NOMO-1 treated with dmso at 0.1 percent for 144 hours (cell line): ENCODE data around the gene ADCY4.
"Not testable (repeated sequence)": the region's sequence is repeated elsewhere in the genome, so short reads cannot be mapped to it uniquely, and the experiment has no call there.

Experiments
- DNase-seq: peaks from one replicate; lab custom pipeline; 2025; ENCODE audit not compliant: unreplicated experiment; lab: John Stamatoyannopoulos, UW

The ADCY4 gene

DNA sequence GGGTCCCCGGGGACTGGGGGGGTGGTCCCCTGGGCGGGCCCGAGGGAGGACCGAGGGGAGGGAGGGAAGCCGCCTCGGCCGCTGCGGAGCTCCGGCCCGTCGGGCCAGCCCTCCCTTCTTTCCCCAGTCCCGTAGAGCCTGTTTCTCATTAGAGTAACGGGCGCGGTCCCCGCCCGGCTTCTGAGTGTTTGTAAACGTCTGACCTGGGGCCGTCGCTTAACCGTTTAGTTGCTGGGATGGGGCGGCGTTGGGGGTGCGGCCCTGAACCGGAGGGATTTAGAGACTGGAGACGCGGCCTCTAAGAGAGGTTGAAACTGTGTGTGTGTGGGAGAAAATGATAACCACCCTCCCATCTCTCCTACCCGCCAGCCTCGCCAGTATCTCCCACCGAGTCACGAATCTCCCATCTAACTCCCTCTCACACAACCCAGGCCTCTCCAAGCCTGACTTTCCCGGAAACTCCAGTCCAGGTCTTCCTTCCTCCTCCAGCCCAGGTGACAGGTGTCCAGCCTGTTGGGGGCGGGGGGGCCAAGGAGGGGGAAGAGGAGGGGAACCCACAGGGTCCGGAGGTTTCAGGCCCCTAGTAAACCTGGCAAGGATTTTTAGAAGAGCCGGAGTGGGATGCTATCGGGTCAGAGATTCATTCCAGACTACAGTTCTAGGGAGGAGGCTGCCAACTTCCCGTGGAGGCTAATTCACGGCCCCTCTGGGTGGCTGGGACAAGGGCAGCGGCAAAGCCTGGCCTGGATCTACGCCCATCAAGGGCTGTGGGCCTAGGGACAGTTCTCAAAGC lies 32.0 kb upstream of the ADCY4 start:
- no peak for DNase-seq

DNA sequence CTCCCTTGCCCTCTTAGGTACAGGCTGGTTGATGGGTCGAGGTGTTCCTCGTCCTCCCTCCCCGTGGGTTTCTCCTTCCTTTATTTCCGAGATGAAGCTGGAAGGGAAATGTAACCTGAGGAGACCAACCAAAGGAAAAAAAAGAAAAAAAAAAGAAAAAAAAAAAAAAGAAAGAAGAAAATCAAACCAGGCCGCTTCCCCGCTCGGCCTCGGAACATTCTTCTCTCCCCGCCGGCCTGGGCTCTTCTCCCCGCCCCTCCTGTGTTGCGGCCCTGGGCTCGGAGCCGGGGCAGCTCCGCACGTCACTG lies 31.5 kb upstream of the ADCY4 start:
- no peak for DNase-seq

DNA sequence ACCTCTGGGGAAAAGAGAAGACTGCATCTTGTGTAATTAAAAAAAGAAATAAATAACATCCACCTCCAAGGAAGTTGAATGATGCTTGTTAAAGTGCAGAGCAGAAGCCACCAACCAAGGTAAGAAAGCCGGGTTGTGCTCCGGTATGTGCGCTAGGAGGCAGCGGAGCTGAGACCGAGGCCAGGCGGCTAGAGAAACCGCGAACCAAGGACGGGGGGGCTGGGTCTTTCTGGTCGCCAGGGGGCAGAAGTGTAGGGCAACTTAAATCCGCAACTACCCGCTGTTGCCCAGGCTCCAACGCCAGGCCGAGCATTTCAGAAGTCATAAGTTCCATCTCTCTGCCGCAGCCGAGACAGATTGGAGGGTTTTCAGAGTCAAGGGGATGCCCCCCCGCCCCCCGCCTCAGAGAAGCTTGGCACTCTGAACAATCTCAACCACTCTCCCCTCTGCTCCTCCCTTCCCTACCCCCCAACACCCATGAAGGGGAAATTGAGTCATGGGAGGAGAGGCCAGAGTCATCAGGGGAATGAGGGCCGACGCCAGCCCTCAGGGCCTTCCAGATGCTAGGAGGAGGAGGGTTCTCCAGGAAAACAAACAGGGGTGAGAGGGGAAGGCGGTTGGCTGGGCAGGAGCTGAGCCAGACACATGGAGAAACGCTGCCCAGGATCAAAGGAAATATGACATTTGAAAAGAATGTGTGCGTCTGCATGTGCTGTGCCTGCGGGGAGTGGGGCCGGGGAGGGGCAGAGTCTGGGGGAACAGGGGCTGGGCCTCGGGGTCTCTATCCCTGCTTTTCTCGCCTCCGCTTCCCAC lies 30.9 kb upstream of the ADCY4 start:
- peak; percentile 74 for DNase-seq

DNA sequence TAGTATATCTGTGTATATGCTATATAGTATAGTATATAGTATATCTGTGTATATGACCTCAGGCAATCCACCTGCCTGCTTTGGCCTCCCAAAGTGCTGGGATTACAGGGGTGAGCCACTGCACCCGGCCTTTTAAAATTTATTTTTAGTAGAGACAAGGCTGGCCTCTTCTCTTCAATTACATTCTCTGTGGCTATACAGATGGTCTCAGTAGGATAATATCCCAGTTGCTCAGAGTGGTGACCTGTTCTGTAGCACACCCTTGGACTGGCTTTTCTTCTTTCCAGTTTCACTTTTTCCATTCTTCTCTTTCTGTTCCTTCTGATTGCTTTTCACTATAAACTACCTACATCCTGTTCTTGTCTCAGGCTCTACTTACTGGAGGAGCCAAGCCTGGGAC lies 30.0 kb upstream of the ADCY4 start:
- DNase-seq = no peak

DNA sequence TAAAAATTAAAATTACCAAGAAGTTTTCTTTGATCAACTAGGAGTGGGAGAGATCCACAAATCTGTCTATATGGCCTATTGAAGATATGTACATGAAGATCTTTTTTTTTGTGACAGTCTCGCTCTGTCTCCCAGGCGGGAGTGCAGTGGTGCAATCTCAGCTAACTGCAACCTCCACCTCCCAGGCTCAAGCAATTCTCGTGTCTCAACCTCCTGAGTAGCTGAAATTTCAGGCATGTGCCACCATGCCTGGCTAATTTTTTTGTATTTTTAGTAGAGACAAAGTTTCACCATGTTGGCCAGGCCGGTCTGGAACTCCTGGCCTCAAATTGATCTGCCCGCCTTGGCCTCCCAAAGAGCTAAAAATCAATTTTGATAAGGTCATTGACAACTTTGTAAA lies 28.5 kb upstream of the ADCY4 start:
- DNase-seq = no peak

DNA sequence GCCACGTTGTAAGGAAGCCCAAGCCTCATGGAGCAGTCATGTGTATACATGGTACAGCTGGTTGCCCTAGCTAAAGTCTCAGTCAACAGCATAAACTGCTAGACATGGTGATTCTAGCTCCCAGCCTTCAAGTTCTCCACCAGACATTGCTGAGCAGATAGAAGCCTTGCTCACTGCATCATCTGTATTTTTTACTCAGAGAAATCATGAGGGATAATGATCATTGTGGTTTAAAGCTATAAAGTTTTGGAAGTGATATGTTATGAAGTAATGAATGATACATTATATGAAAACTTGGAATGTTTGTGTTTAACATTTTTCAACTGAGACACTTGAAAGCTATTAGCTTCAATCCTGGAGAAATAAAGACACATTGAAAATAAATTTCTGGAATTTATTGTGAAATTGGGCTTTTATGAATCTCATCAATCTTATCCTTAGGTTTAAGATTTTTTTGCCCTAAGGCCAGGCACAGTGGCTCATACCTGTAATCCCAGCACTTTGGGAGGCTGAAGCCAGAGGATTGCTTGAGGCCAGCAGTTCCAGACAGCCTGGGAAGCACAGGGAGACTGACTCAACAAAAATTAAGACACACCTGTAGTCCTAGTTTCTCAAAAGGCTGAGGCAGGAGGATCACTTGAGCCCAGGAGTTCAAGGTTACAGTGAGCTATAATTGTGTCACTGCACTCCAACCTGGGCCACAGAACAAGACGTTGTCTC lies 27.5 kb upstream of the ADCY4 start:
- DNase-seq = no peak

DNA sequence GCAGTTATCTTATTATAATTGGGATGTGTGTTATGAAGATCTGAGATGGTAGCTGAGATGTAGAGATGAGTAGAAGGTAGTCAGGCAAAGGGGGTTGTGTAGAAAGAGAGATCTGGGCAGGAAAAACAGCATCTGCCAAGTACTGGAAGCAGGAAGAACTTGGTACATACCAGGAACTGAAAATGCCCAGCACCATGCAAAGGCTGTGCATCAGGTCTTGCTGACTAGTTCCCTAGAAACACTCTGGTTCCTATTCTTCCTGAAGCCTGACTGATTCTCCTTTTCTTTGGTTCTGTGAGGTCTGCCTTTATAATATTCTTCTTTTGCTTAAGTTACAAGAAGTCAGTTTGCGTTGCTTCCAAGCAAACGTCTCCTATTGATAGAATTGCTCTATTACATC lies 26.5 kb upstream of the ADCY4 start:
- DNase-seq = no peak

DNA sequence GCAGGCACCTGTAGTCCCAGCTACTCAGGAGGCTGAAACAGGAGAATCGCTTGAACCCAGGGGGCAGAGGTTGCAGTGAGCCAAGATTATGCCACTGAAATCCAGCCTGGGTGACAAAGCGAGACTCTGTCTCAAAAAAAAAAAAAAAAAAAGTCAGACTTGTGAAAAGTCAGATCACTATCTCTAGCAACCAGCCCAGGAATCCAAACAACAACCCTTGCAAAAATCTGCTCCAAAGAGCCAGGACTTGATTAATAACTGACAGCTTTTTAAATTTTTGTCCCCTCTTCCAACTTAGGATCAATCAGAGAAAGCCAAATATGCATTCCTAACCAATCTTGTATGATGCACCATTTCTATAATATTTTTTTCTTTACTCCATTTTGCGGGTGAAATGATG lies 25.4 kb upstream of the ADCY4 start:
- no peak for DNase-seq

DNA sequence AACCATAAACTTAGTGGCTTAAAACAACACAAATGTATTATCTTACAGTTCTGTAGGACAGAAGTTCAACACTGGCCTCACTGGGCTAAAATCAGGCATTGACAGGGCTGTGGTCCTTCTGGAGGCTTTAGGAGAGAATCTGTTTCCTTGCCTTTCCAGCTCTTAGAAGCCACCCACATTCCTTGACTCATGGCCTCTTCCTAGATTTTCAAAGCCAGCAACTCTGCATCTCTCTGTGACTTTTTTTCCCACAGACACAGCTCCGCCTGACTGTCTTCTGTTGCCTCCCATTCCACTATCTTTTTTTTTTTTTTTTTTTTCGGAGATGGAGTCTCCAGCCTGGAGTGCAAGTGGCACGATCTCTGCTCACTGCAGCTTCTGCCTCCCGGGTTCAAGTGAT lies 21.3 kb upstream of the ADCY4 start:
- DNase-seq = no peak

DNA sequence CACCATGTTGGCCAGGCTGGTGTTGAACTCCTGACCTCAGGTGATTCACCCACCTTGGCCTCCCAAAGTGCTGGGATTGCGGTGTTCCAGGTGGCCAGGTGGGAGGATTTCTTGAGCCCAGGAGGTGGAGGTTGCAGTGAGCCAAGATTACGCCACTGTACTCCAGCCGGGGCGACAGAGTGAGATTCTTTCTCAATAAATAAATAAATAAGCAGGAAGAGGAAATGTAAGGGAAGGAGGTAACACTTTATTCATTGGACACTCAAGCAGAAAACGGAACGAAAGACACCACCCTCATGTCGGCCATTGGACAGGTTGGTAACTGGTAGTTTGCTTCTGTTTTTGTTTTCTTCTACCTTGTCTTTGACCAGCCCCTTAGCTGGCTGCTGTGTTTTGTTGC lies 20.1 kb upstream of the ADCY4 start:
- DNase-seq = no peak

DNA sequence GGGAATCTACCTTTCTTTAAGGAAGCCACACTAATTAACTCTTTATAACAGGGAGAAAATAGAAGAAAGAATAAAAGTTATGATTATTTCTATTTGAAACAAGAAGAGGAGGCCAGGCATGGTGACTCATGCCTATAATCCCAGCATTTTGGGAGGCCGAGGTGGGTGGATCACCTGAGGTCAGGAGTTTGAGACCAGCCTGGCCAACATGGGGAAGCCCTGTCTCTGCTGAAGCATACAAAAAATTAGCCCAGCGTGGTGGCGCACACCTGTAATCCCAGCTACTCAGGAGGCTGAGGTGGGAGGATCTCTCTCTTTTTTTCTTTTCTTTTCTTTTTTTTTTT lies 19.6 kb upstream of the ADCY4 start:
- not testable (repeated sequence) for DNase-seq

DNA sequence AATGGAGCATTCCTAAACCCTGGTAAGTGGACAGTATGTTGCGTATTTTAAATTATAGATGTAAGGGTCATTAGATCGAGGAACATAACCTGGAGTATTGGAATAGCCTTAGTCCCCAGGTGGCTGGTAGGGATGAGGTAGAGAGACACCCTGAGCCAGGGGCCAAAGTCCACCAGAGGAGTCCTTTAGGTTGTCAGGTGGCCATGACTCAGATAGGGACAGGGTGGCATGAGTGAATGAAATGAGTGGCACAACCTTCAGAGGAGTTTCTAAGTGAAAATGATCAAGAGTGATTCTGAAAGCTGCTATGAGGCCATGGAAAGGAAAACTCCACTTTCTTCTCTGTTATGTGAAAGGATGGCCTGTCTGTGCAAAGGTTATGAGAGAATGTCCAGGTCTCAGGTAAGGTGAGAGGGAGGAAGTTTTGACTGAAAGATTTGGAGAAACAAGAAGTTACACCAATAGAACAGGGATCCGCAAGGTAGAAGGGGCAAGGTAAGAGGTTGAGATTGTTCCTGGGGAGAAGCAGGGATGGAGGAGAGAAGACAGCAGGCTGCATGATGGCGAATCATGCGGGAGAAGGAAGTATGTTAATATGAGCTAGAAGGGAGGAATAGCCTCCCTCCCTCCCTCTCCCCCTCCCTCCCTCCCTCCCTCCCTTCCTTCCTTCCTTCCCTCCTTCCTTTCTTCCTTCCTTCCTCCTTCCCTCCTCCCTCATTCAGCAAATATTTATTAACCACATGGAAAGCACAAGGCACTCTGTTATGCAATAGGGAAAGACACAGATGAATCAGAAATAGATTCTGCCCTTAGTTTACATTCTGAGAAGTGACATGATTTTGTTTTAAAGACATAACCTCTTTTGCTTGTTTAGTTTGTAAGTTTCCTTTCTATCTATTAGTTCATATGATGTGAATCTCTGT lies 18.9 kb upstream of the ADCY4 start:
- no peak for DNase-seq

DNA sequence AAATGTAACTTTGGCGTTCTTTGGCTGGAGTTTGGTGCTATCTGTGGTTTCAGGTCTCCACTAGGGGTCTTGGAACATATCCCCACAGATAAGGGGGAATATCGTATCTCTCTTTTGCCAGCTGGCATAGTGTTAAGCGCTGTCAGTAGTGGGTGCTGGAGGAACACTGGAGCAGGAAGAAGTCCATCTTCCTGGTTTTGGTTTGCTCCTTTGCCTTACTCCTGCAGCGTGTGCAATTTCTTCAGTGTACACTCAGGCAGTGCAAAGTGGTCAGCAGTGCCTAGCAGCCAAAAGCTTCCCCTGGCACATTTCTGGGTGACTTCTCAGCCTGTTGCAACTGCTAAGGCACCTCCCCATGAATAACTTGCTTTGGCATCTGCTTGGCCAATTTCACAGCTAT lies 16.6 kb upstream of the ADCY4 start:
- no peak for DNase-seq

DNA sequence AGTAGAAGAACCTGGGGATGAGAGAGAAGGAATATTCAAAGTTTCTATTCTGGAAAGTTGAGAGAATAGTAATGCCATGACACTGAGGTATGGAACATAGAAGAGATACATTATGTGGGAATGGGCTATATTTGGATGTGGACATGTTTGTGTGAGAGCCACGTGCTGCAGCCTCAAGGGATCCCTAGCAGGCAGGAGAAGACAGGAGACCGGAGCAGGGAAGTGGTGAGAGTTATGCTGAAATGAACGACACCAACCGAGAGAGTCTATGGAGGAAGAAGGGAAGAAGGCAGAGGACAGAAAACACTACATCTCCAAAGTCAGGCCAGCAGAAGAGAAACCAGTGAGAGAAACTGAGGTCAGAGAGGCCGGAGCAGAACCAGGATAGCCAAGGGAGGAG lies 14.9 kb upstream of the ADCY4 start:
- no peak for DNase-seq

DNA sequence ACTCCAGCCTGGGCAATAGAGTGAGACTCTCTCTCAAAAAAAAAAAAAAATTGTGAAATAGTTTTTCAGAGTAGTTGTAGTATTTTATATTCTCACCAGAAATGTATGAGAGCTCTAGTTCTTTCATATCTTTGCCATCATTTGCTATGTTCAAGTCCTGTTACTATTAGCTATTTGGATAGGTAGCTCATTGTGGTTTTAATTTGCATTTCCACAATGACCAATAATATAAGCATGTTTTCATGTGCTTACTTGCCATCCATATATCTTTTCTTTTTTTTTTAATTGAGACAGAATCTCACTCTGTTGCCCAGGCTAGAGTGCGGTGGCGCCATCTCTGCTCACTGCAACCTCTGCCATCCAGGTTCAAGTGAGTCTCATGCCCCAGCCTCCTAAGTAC lies 13.3 kb upstream of the ADCY4 start:
- no peak for DNase-seq

DNA sequence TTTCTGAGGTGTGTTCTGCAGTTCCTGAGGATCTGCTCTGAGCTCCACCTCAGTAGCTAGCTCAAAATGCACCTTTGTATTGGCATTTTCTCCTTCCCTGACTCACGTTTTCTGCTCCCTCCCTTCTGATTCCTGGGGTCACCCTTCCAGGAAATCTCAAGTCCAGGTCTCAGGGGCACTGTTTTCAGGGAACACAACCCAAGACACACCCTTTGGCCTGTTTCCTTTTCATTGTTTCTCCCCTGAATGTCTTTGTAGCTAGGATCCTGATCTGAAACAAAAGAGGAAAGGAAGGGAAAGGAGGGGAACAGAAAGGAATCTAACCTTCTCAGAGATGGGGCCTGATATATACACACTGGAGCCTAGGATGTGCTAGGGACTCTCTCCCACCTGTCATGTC lies 12.3 kb upstream of the ADCY4 start:
- no peak for DNase-seq

DNA sequence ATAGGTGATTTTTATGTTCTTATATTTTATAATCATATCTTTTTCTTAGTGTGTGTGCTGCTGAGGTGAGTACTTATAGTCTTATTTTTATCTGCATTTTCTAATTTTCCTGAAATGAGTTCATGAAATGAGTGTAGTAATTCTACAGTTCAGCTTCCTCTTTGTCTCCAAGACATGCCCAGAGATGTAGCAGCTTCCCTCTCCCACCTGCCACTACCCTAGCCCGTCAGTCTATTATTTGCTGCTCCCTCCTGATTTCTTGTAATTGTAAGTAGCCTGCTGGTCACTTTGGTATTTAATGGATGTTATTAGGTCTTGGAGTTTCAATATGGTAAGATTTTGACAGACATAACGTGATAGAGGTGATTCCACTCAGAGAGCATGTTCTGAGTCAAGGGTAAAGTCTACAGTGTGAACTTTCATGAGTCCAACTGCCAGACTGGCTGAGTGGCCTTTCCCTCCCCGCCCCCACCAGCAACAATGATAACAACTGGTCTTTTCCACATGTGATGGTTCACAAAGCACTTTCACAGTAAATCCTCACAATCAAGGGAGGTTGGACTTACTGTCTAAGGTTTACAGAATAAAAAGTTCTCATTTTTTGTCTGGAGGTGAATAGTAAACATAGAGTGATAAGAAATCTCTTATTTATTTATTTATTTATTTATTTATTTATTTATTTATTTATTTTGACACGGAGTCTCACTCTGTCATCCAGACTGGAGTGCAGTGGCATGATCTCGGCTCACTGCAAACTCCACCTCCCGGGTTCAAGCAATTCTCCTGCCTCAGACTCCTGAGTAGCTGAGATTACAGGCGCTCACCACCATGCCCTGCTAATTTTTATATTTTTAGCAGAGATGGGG lies 9.2 kb upstream of the ADCY4 start:
- no peak for DNase-seq

DNA sequence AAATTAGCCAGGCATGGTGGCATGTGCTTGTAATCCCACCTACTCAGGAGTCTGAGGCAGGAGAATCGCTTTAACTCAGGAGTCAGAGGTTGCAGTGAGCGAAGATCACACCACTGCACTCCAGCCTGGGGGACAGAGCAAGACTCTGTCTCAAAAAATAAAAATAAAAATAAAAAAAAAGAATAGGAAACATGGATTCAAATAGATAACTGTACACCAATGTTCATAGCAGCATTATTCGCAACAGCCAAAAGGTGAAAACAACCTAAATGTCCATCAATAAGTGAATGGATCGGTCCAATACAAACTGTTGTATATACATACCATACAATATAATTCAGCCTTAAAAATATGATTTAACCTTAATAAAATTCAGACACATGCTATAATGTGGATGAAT lies 8.0 kb upstream of the ADCY4 start:
- no peak for DNase-seq

DNA sequence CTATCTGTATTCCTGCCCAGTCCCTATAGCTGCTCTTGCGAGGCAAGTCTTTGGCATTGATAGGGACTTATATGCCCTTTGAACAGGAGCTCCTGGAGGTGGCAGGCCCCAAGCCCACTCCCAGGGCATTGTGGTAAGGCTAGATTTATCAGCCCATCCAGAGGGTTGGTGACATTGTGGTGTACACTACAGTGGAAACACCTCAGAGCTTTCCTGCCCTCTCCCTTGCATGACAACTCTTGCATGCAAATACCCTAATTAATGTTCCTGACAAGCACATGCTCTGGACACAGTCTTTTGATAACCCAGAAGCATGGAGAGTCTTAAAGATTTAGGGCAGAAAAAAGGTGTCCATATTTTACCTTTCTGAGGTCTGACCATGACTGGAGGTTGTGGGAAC lies 5.7 kb upstream of the ADCY4 start:
- DNase-seq = no peak
